Measurements from ENCODE around the gene TBK1.

Gene TBK1

GRCh38 chr12:64550755-64551154 lies 98.8 kb downstream of the TBK1 start:
- no peak for DNase-seq

- no peak for DNase-seq
Measured at GRCh38 chr12:64551676-64552075, 99.8 kb downstream of the TBK1 start.

Measured in NCI-H2171 treated with DMSO at 0.1 percent for 48 hours (cell line).